ENCODE data around the gene DEK.
"Not testable (repeated sequence)": the region's sequence is repeated elsewhere in the genome, so short reads cannot be mapped to it uniquely, and the experiment has no call there.

DEK gene

GRCh38 chr6:18264219-18264922 is at the start of gene DEK:
DEK (minus strand) TSS chr6:18264530; CDS start chr6:18263987, 543 bp downstream.
- DNase-seq, result peak; percentile 75

- no peak for DNase-seq
Observed at GRCh38 chr6:18312368-18312767, 48.0 kb upstream of the DEK start.

- not testable (repeated sequence) for DNase-seq
Observed at GRCh38 chr6:18310010-18310409, 45.7 kb upstream of the DEK start.

- DNase-seq, result no peak
Observed at GRCh38 chr6:18309046-18309445, 44.7 kb upstream of the DEK start.

GRCh38 chr6:18308070-18308735 is 43.9 kb upstream of the DEK start:
- no peak for DNase-seq

- DNase-seq, result no peak
Observed at GRCh38 chr6:18306977-18307376, 42.6 kb upstream of the DEK start.

- DNase-seq, result no peak
Observed at GRCh38 chr6:18302561-18303439, 38.5 kb upstream of the DEK start.

- no peak for DNase-seq
Observed at GRCh38 chr6:18293076-18293904, 29.0 kb upstream of the DEK start.

- no peak for DNase-seq
Observed at GRCh38 chr6:18289283-18289682, 25.0 kb upstream of the DEK start.

GRCh38 chr6:18284261-18284660 is 19.9 kb upstream of the DEK start:
- no peak for DNase-seq

GRCh38 chr6:18281564-18281963 is 17.2 kb upstream of the DEK start:
- DNase-seq, result no peak

- peak; percentile 44 for DNase-seq
Observed at GRCh38 chr6:18280084-18280483, 15.8 kb upstream of the DEK start.

- DNase-seq, result no peak
Observed at GRCh38 chr6:18279422-18279821, 15.1 kb upstream of the DEK start.

GRCh38 chr6:18277237-18278006 is 13.1 kb upstream of the DEK start:
- no peak for DNase-seq

GRCh38 chr6:18276610-18277236 is 12.4 kb upstream of the DEK start:
- DNase-seq, result no peak

GRCh38 chr6:18270216-18270615 is 5.9 kb upstream of the DEK start:
- no peak for DNase-seq

- no peak for DNase-seq
Observed at GRCh38 chr6:18269717-18270116, 5.4 kb upstream of the DEK start.

GRCh38 chr6:18269253-18269652 is 4.9 kb upstream of the DEK start:
- no peak for DNase-seq

- DNase-seq, result no peak
Observed at GRCh38 chr6:18268066-18268465, 3.7 kb upstream of the DEK start.

- no peak for DNase-seq
Observed at GRCh38 chr6:18266523-18266912, 2.2 kb upstream of the DEK start.

- no peak for DNase-seq
Observed at GRCh38 chr6:18265787-18266522, 1.6 kb upstream of the DEK start.

Data from NCI-H1694 treated with DMSO at 0.1 percent for 48 hours (cell line).